Measurements from ENCODE around the gene YEATS4.

YEATS4 gene

DNA sequence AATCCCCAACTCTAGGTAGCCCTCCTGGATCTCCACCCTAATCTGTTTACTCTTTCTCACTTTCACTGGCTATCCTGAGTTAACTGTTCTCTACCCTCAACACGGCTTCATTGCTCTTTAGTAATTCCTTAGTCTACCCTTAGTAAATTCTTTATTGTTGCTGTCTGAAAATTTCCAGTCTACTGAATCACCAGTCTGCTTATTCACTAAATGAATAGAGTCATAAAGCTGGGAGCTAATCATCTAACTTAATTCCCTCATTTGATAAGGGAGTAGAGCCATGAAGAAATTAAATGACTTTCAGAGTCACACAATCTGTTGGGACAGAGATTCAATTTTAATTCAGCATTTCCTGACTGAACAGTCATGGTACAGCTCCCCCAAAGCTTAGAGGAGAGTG is 36.5 kb downstream of the YEATS4 start:
- Mint-ChIP-seq H3K27me3 (no peaks in the 10 kb centered on the region), H3K36me3 (ENCODE audit: low read depth) (peaks cover 63% of the 10 kb centered on the region), H3K4me1 (ENCODE audit: low read depth) (peaks cover 16% of the 10 kb centered on the region), H3K9me3 (peaks cover 8% of the 10 kb centered on the region), H3K4me3 (no peak overlapping the region), H3K27ac (no peak overlapping the region)
- DNase-seq: no peak

DNA sequence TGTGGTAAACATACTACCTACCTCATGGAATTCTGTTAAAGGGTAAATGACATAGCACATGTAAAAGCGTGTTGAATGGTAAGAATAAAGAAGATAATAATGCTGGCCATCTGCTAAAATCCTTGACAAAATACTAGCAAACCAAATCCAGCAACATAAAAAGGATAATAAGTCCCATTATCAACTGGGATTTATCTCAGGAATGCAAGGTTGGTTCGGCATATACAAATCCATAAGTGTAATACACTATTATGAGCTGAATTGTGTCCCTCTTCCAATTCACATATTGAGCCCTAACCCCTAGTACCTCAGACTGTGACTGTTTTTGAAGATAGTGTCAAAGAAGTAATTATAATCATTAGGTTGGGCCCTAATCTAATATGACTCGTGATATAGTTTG is 37.4 kb downstream of the YEATS4 start:
- Mint-ChIP-seq H3K27me3 (no peaks in the 10 kb centered on the region), H3K4me1 (ENCODE audit: low read depth) (peaks cover 10% of the 10 kb centered on the region), H3K27ac (no peak overlapping the region), H3K36me3 (ENCODE audit: low read depth) (peaks cover 54% of the 10 kb centered on the region), H3K4me3 (no peak overlapping the region), H3K9me3 (peaks cover 8% of the 10 kb centered on the region)
- no peak for DNase-seq

DNA sequence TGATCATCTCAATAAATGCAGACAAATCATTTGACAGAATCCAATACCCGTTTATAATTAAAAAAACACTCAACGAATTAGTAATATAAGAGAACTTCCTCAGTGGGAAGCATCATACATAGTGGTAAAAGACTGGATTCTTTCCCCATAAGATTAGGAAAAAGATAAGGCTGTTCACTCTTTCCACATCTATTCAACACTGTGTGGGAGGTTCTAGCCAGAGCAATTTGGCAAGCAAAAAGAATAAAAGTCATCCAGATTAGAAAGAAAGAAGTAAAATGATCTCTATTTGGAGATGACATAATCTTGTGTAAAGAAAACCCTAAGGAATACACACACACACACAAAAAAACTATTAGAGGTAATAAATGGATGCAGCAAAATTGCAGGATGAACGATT is 38.4 kb downstream of the YEATS4 start:
- no peak for DNase-seq
- no peaks in the 10 kb centered on the region for H3K27me3 Mint-ChIP-seq
- H3K9me3 Mint-ChIP-seq: peaks cover 8% of the 10 kb centered on the region
- H3K27ac Mint-ChIP-seq: no peak overlapping the region
- H3K4me1 Mint-ChIP-seq (ENCODE audit: low read depth): peaks cover 1% of the 10 kb centered on the region
- H3K36me3 Mint-ChIP-seq (ENCODE audit: low read depth): peaks cover 44% of the 10 kb centered on the region
- H3K4me3 Mint-ChIP-seq: no peak overlapping the region

DNA sequence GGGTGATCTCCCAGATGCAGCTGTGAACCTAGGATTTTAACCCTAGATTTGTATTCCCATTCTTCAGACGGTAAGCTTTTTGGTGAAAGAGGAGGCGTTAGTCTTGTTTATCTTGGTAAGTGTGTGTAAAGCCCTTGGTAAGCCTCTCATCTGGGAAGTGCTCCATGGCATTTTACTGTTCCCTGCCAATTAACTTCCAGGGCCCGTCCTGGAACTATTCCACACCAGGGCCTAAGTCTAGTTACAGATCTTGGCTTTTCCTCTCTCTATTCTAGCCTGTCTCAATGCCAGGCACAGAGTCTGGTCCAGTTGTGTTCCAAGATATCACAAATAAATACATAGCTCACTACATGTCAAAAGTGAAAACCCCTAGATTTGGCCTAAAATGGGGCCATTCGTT is 42.4 kb downstream of the YEATS4 start:
- no peak overlapping the region for H3K4me3 Mint-ChIP-seq
- no peaks in the 10 kb centered on the region for H3K27me3 Mint-ChIP-seq
- H3K27ac Mint-ChIP-seq: no peak overlapping the region
- no peak for DNase-seq
- peaks cover 15% of the 10 kb centered on the region for H3K36me3 Mint-ChIP-seq (ENCODE audit: low read depth)
- H3K9me3 Mint-ChIP-seq: peaks cover 3% of the 10 kb centered on the region
- H3K4me1 Mint-ChIP-seq (ENCODE audit: low read depth): no peaks in the 10 kb centered on the region

DNA sequence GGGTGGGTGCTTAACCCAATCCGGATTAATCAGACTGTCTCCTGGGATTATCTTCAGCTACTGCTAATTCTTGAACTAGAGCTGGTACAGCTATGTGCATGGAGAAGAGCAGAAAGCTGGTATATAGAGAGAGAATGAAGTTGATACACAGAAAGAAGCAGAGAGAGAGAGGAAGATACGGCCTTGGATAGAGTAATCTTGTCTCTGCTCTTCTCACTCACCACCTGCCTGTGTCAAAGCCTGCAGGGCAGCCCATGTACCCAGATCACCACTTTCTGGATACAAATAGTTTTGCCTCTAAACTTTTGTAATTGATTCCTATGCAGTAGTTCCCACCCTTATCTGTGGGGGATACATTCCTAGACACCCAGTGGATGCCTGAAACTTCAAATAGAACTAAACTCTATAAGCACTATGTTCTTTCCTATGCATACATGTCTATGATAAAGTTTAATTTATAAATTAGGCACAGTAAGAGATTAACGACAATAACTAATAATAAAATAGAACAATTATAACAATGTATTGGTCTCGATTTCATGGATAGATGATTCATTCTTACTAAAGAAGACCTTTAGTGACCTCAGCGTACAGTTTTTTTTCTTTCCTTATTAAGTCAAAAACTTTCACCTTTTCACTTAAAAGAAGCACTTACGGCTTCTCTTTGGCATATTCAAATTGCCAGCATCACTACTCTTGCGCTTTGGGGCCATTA is 45.5 kb downstream of the YEATS4 start:
- Mint-ChIP-seq H3K27me3 (no peaks in the 10 kb centered on the region), H3K36me3 (ENCODE audit: low read depth) (peaks cover 14% of the 10 kb centered on the region), H3K4me1 (ENCODE audit: low read depth) (no peaks in the 10 kb centered on the region), H3K27ac (no peak overlapping the region), H3K9me3 (no peaks in the 10 kb centered on the region), H3K4me3 (no peak overlapping the region)
- DNase-seq: no peak

DNA sequence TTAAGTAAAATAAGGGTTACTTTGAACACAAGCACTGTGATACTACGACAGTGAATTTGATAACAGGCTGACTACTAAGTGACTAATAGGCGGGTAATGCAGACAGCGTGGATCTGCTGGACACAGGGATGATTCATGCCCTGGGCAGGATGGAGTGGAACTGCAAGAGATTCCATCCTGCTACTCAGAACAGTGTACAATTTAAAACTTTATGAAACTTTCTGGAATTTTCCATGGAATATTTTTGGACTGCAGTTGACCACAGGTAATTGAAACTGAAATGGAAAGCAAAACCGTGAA is 46.0 kb downstream of the YEATS4 start:
- no peaks in the 10 kb centered on the region for H3K27me3 Mint-ChIP-seq
- no peaks in the 10 kb centered on the region for H3K9me3 Mint-ChIP-seq
- no peak overlapping the region for H3K27ac Mint-ChIP-seq
- no peak for DNase-seq
- H3K4me3 Mint-ChIP-seq: no peak overlapping the region
- H3K36me3 Mint-ChIP-seq (ENCODE audit: low read depth): peaks cover 19% of the 10 kb centered on the region
- no peaks in the 10 kb centered on the region for H3K4me1 Mint-ChIP-seq (ENCODE audit: low read depth)

DNA sequence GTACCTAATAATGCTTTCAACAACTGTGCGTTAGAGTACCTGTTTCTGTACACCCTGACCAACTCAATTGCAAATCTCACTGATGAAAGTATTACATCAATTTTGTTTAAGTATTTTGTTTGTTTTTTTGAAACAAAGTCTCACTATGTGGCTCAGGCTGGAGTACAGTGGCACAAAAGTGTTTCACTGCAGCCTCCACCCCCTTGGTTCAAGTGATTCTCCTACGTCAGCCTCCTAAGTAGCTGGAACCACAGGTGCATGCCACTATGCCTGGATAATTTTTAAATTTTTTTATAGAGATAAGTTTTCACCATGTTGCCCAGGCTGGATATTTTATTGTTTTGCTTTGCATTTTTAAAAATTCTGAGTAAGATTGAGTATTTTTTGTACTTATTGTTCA is 46.7 kb downstream of the YEATS4 start:
- Mint-ChIP-seq H3K4me3 (no peak overlapping the region), H3K36me3 (ENCODE audit: low read depth) (peaks cover 22% of the 10 kb centered on the region), H3K4me1 (ENCODE audit: low read depth) (no peaks in the 10 kb centered on the region), H3K9me3 (no peaks in the 10 kb centered on the region), H3K27me3 (no peaks in the 10 kb centered on the region), H3K27ac (no peak overlapping the region)
- no peak for DNase-seq

DNA sequence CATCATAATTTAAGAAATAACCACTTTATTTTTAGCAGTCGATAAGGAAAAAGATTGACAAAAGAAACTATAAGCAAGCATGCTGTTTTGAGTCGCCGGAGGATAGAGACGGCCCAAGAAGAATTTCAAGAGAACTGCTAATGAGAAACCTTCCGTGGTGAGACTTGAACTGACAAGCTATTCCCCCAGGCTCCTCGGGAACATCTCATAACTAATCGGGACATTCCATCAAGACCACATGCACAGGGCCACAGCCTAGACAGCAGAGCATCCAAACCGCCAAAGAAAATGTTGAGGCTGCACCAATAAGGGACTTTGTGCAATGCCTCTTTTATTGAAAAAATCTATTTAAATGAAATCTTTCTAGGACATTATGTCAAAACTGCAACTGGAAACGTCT is 51.0 kb downstream of the YEATS4 start:
- H3K9me3 Mint-ChIP-seq: no peaks in the 10 kb centered on the region
- no peak for DNase-seq
- no peak overlapping the region for H3K4me3 Mint-ChIP-seq
- H3K4me1 Mint-ChIP-seq (ENCODE audit: low read depth): no peaks in the 10 kb centered on the region
- H3K36me3 Mint-ChIP-seq (ENCODE audit: low read depth): peaks cover 27% of the 10 kb centered on the region
- no peak overlapping the region for H3K27ac Mint-ChIP-seq
- H3K27me3 Mint-ChIP-seq: no peaks in the 10 kb centered on the region

DNA sequence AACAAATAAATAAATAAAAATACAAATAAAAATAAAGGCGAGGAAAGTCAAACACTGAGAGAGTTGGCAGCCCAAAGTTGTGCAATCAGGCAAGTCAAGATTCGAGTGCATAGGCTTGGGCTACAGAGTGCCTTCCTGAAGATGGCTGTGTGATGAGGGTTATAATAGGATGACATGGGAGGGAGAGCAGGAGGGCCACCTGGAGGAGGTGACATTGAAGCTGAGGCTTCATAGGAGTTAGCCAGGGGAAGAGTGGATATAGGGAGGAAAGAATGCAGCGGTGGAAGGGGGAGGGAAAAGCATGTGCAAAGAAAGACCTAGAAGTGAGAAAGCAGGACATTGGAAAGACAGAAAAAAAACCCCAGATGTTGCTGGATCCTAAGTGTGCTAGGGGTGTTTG is 53.1 kb downstream of the YEATS4 start:
- no peaks in the 10 kb centered on the region for H3K27me3 Mint-ChIP-seq
- peaks cover 25% of the 10 kb centered on the region for H3K36me3 Mint-ChIP-seq (ENCODE audit: low read depth)
- no peaks in the 10 kb centered on the region for H3K4me1 Mint-ChIP-seq (ENCODE audit: low read depth)
- no peaks in the 10 kb centered on the region for H3K9me3 Mint-ChIP-seq
- no peak overlapping the region for H3K27ac Mint-ChIP-seq
- DNase-seq: no peak
- no peak overlapping the region for H3K4me3 Mint-ChIP-seq

DNA sequence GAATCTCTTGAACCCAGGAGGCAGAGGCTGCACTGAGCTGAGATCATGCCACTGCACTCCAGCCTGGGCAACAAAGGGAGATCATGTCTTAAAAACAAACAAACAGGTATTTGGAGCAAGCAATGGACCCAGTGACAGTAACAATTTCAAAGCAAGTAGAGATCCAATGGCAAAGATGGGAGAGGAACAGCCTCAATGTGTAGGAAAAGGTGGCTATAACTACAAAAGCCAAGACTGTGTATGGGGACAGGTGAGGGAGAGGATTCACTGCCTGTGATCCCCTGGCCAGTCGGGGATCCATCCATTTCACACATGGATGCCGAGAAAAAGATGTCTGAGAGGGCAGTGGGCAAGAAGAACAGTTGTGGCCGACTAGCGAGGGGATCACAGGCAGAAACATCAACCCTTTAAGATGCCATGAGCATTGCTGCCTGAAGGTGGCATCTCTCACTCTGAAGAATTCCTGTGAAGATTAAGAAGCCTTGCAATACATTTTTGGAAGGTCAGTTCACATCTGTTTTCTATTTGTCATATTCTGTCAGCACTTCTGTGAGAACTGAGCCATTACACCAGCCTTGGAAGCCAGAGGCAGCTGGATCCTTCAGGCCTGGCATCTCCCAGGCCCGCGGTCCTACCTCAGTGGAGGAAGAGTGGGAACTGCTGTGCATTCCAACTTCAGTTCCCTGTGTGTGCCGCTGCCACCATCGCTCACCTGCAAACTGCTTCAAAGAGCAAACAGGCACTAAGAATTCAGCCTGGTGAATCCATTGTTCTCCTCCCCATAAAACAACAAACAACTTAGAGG is 56.1 kb downstream of the YEATS4 start:
- Mint-ChIP-seq H3K9me3 (no peaks in the 10 kb centered on the region), H3K36me3 (ENCODE audit: low read depth) (peaks cover 7% of the 10 kb centered on the region), H3K27ac (no peak overlapping the region), H3K4me3 (no peak overlapping the region), H3K27me3 (no peaks in the 10 kb centered on the region), H3K4me1 (ENCODE audit: low read depth) (no peaks in the 10 kb centered on the region)
- no peak for DNase-seq

DNA sequence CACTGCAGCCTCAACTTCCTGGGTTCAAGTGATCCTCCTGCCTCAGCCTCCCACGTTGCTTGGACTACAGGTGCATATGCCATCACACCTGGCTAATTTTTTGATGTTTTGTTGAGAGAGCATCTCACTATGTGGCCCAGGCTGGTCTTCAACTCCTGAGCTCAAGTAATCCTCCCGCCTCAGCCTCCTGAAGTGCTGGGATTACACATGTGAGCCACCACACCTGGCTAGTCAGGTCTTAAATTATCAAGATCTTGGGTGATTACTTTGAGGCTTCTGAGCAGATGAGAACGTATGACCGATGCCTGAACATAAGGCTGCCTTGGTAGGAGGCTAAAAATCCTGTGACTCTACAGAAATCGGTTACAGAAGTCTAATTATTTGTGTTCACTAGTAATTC is 57.7 kb downstream of the YEATS4 start:
- H3K27ac Mint-ChIP-seq: no peak overlapping the region
- no peaks in the 10 kb centered on the region for H3K9me3 Mint-ChIP-seq
- no peaks in the 10 kb centered on the region for H3K4me1 Mint-ChIP-seq (ENCODE audit: low read depth)
- H3K36me3 Mint-ChIP-seq (ENCODE audit: low read depth): no peaks in the 10 kb centered on the region
- H3K27me3 Mint-ChIP-seq: no peaks in the 10 kb centered on the region
- H3K4me3 Mint-ChIP-seq: no peak overlapping the region
- no peak for DNase-seq

DNA sequence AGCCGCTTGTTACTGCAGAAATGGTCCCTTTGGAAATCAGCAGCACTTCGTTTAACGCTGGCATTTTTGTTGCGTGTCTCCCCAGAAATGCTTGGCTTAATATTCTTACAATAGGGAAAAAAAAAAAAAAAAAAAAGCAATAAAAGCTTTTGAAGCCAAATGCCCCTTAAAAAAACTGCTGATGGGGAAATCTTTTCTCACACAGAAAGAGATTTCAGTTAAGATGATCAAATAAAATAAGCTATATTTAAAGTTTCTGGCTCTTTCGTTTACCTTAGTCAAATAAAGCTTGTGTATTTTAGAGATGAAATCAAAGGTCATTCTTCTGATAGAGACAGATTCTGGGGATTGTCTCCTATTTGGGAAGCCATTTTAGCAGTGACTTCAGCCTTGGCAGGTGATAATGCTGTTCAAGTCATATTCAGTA is 58.2 kb downstream of the YEATS4 start:
- no peaks in the 10 kb centered on the region for H3K36me3 Mint-ChIP-seq (ENCODE audit: low read depth)
- H3K4me1 Mint-ChIP-seq (ENCODE audit: low read depth): no peaks in the 10 kb centered on the region
- H3K9me3 Mint-ChIP-seq: no peaks in the 10 kb centered on the region
- H3K27ac Mint-ChIP-seq: no peak overlapping the region
- DNase-seq: no peak
- H3K4me3 Mint-ChIP-seq: no peak overlapping the region
- H3K27me3 Mint-ChIP-seq: no peaks in the 10 kb centered on the region

DNA sequence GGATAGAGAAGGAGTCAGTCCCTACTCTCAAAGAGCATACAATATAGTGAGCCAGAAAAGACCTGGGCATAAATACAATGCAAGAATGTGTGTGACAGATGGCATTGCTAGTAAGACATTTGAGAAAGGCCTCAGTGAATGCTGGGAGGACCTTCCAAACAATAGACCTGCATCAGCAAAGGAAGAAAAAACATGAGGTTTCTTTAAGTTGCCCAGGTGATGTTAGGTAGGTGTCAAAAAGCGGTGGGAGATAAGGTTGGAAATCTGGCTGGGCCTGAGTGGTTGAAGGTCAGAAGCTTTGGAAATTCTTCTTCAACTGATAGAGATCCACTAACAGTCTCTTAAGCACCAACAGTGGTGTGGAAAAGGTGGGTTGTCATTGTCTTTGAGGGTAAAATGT is 60.2 kb downstream of the YEATS4 start:
- Mint-ChIP-seq H3K27me3 (no peaks in the 10 kb centered on the region), H3K36me3 (ENCODE audit: low read depth) (no peaks in the 10 kb centered on the region), H3K4me1 (ENCODE audit: low read depth) (no peaks in the 10 kb centered on the region), H3K9me3 (no peaks in the 10 kb centered on the region), H3K4me3 (no peak overlapping the region), H3K27ac (no peak overlapping the region)
- DNase-seq: no peak

DNA sequence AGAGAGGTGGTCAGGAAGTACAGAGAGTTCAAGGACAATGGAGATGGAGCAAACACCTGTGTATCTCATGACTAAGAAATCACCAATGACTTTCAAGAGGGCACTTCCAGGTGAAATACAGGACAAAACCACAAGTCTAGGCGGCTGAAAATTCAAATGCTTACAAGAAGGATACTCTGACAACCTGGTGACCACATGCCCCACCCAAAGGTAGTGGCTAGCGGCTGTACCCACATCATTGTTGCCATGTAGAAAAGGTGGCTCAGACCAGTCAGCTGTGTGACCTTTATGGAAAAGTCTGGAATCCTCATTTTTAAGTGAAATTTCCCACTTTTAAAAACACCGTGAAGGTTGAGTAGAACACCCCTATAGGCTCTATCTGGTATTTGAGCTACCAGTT is 62.0 kb downstream of the YEATS4 start:
- Mint-ChIP-seq H3K4me3 (no peak overlapping the region), H3K27ac (no peak overlapping the region), H3K4me1 (ENCODE audit: low read depth) (no peaks in the 10 kb centered on the region), H3K9me3 (no peaks in the 10 kb centered on the region), H3K27me3 (no peaks in the 10 kb centered on the region), H3K36me3 (ENCODE audit: low read depth) (no peaks in the 10 kb centered on the region)
- no peak for DNase-seq

DNA sequence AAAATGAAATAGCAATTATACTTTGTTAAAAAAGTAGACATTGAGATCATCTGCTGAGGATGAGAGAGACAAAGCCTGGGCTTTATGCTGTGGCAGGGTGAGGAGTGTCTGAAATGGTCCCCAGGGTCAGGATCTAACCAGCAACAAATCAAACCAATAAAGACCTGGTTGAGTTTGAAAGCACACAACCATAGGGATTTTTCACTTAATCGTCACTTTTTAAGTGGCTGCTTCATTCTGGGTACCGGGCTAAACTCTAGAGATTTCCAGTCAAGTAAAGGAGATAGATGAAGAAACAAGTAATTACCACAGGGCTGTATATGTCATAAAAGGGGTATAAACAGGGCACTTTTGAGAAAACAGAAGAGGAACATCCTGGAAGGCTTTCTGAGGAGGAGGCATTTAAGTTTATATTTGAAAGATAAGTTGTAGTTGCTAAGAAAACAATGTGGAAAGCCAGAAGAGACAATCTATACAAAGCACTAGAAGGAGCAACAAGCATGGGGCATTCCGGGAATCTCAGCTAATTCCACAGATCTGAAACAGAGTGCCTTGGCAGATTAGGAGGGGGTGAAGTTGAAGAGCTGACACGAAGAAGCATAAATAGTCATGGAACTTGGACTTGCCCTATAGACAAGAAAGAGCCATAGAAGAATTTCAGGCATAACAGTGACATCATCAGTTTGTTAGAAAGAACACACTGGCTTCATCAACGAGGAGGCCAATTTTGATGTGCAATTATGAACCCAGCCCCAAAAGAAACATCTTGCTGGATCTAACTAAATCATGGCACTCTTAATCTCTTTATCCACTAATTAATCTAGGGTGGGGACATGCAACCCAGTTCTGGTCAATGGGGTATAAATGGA is 63.7 kb downstream of the YEATS4 start:
- H3K4me1 Mint-ChIP-seq (ENCODE audit: low read depth): no peaks in the 10 kb centered on the region
- no peak for DNase-seq
- H3K4me3 Mint-ChIP-seq: no peak overlapping the region
- no peaks in the 10 kb centered on the region for H3K9me3 Mint-ChIP-seq
- H3K27ac Mint-ChIP-seq: no peak overlapping the region
- H3K27me3 Mint-ChIP-seq: no peaks in the 10 kb centered on the region
- no peaks in the 10 kb centered on the region for H3K36me3 Mint-ChIP-seq (ENCODE audit: low read depth)
